Activated CD4-positive, alpha-beta T cell treated with anti-CD3 and anti-CD28 coated beads for 48 hours (primary cell): ENCODE measurements around the gene CYB561D2.
"Not testable (repeated sequence)": the region's sequence is repeated elsewhere in the genome, so short reads cannot be mapped to it uniquely, and the experiment has no call there.

Experiments
- DNase-seq: peaks from one replicate; pipeline ENCODE4 v3.0.0-alpha.2; 2020

The CYB561D2 gene, protein sequence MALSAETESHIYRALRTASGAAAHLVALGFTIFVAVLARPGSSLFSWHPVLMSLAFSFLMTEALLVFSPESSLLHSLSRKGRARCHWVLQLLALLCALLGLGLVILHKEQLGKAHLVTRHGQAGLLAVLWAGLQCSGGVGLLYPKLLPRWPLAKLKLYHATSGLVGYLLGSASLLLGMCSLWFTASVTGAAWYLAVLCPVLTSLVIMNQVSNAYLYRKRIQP

DNA sequence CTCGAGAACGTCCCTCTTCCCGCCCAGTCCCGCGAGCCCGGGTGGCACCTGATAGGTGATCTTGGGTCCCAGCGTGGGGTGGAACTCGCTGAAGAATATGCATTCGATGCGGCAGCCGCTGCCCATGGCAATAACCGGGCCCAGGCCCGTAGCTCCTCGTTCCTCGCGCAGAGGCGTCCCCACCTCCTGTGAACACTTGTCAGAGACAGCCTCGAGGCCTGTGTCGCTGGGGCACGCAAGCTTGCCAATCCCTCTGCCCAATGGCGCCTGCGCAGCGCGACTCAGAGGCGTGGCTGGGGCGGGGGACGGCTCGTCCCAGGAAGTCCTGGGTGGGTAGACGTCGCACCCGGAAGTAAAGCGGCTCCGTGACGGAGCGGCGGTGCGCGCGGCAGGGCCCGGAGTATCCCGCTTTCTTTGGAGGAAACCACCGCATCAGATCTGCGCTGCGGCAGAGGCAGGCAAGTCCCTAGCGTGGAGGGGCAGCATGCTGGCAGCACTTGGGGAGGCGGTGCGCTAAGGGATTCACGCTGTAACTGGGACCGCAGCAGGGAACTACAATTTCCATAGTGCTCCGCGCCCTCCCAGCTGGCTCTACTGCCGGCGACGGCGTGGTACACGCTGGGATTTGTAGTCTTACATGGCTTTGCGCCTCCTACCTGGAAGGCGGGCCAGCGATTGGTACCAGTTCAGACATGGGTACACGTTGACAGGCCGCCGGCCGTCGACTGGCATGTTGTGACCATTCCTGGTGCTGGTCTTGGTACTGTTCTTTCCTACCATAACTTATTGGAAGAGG is at the start of gene CYB561D2, which contains the start of gene NPRL2:
TSS of gene CYB561D2 (plus strand) at position 336 of the 796 bp plus-strand sequence. CDS start 572 bp downstream, outside the sequence.
TSS of gene NPRL2 (minus strand) at position 249 of the 796 bp plus-strand sequence. CDS start at position 126, 123 bp downstream.
- peak; percentile 99 for DNase-seq

DNA sequence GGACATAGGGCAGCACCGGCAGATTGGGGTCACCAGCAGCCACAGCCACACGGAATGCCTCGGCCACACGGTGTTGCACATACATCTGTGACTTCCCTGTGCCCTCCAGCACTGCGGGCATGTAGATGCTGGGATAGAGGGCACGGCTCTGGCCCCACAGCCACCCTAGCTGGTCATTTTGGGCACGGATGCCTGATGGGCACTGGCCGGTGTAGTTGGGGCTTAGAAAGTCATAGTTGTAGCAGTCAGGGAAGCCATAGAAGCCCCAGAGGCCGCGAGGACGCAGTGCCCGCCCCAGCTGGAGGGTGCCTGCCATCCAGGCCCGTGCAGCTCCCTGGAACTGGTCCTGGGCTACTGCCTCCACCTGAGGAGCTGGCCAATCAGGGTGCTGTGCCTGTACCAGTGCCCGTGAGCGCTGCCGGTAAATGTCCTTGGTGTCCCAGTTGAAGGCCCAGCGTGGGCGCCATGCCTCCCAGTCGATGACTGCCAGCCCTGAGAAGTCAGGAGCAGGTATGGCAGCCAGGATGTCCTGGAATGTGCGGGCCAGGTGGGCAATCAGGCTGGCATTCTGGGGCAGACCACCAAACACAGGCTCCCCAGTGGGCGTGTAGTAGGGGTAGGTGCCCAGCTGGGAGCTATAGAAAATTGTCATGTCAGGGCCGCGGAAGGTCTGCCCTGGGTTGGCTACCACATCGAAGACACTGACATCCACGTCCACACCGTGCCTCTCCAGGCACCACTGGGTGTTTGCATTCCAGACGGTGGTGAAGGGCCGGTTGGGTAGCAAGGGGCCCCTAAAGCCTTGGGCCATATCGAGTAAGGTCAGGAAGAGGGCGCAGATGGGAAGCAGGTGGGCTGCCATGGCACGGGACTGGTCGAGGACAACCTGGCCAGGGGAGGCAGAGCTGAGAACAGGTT is 48.3 kb upstream of the CYB561D2 start:
- no peak for DNase-seq

DNA sequence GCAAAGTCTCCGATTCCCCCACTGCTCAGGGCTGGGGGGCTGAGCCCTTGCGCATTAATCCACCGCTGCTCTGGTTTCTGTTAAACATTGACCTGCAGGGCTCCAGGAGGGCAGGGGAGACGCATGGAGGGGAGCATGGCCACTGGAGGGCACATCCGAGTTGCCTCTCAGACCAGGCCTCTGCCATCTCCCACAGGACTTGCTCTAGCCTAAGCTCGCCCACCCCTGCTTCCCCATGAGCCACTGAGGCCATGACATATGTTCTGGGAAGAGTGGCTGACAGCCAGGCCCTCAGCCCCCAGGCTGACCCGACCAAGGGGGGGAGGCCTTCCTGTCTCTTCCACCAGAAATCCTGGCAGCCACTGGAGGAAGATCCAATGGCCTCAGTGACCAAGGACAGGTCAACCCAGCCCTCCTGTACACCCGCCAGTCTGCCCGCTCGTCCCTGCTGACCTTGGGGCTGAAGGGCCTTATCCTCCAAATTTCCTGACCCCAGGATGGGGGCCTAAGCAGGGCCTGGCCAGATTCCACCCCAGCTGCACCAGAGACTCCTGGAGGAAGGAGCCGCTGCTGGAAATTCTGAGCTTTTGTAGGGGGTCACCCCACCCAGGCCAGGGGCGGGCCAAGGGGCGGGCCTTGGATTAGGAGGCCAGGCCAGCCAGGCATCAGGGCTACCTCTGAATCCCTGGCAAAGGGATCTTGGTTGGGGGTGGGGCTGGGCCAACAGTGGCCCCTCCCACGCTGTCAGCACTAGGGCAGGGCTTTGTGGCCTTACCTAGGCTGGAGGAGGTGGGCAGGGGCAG is 47.4 kb upstream of the CYB561D2 start, which contains the start of gene HYAL1:
TSS of gene HYAL1 (minus strand) at position 562 of the 803 bp plus-strand sequence. CDS start 618 bp downstream, outside the sequence.
- no peak for DNase-seq

DNA sequence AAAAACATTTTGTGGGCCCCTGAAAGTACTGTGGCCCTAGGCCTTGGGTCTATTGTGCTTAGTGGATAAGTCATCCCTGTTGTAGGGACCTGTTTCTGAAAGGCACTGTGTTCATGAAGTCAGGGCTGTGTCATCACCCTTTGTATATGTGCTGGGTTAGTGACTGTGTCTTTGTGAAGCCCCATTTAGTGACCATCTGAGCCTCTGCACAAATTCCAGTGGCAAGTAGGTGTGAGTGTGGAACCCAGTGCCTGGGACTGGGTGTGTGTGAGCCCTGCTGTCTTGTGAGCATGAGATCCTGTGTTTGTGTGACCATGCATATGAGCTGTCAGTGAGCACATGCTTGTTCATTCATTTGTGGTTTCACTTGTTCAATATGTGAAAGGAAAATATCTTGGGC is 46.1 kb upstream of the CYB561D2 start:
- DNase-seq: no peak

DNA sequence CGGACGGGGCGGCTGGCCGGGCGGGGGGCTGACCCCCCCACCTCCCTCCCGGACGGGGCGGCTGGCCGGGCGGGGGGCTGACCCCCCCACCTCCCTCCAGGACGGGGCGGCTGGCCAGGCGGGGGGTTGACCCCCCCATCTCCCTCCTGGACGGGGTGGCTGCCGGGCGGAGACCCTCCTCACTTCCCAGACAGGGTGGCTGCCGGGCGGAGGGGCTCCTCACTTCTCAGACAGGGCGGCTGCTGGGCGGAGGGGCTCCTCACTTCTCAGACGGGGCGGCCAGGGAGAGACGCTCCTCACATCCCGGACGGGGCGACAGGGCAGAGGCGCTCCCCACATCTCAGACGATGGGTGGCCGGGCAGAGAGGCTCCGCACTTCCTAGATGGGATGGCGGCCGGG is 38.6 kb upstream of the CYB561D2 start:
- not testable (repeated sequence) for DNase-seq

DNA sequence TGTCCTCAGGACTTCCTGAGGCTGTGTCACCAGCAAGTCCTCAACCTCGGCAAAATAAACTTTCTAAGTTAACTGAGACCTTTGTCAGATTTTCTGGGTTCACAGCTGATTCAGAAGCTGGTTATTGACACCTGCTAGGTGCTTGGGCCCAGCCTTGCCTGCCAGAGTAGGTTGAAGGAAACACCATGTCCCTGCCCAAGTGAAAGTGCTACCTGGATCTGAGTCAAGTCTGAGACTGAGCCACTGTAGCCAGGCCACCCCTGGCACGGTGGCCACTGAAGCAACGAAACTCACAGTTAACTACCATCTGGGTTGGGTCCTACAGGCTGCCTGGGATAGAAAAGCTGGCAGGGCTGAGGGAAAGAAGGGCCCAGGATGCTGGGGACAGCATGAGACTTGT is 36.3 kb upstream of the CYB561D2 start:
- no peak for DNase-seq

DNA sequence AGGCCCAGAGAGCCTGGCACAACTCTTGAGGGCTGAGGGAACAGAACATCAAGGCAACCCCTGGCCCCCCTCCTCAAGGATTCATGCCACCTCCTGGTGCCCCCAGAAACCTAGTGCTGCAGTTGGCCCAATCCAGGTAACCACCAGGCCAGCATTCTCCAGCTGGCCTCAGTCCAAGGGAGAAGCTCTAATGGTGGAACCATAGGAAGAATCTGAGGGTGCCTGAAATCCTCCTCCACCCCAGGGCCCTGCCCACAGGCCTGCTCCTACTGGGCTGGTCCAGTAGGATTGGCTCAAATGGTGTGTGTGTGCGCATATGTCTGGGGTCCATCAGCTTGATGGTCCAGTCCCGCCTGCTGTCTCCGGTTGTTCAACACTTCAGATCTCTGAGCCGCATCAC is 35.8 kb upstream of the CYB561D2 start:
- no peak for DNase-seq

DNA sequence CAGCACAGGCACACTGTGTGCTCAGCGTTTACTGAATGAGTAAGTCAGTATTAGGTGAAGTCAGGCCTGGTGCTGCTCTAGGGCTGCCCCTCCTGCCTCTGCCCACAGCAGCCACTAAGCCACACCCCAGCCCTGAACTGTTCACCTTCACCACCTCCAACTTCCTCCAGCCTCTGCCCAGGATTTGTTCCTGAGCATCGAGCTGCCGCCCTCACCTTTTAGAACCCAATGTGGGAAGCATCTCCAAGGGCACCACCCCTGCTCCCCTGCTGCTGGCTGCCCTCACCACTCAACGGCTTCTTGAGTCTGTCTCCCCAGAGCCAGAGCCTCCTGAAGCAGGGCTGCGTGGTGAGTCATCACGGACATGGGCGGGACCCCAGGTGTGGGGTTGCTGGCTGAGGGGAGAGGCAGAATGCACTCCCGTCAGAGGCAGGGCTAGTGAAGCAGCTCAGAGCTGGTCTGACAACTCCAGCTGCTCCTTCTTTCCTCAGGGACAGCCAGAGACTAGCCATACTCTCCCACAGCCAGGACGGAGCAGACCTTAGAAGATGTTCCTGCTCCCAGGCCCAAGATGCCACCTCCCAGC is 33.9 kb upstream of the CYB561D2 start:
- peak; percentile 53 for DNase-seq

DNA sequence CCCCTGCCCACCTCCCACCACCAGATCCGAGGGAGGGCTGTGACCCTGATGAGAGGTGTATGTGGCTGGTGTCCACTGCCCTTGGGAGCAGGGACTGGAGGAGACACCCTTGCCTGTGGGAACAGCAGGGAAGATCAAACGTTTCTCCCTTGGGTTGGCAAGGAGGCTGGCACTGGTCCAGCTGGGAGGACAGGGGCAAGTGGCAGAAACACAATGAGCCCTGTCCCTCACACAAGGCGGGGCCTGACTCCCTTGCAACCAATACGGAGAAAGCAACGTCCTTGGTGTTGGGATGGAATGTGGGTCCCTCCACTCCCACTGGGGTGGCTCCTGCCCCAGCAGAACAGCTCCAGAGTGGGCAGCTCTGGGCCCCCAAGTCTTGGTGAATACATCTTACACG is 33.4 kb upstream of the CYB561D2 start:
- no peak for DNase-seq

DNA sequence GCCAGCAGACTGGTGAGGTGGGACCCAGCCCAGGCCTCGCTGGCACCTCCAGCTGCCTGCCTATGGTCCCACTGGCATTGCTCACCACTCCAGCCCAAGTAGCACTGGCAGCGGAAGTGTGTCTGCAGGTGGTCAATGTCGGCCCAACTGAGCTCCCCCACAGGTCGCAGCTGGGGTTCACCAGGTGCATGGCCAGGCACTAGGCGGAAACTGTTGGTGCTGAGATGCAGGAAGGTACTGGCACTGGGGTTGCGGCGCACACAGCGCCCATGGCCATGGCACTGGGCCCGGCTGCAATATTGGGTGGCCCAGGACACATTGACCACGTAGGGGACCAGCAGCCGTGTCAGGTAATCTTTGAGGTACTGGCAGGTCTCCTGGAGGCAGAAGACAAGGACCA is 32.5 kb upstream of the CYB561D2 start:
- no peak for DNase-seq

DNA sequence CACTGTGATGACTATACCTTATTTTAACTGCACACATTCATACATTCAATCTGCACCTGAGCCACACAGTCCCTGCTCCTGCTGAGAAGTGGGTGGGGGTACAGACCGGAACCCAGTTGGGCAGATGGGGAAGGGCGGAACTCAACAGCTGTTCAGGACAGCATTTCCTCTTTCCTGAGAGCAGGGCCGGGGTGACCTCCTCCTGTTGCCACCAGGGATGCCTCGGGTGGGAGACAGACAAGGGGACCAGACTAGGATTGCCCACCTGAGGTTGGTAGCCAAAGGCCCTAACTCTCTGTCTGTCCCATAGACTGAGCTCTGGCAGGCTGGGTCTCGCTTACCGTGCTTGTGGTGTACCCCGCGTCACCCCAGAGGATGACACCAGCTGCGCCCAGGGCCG is 32.0 kb upstream of the CYB561D2 start:
- DNase-seq: no peak

DNA sequence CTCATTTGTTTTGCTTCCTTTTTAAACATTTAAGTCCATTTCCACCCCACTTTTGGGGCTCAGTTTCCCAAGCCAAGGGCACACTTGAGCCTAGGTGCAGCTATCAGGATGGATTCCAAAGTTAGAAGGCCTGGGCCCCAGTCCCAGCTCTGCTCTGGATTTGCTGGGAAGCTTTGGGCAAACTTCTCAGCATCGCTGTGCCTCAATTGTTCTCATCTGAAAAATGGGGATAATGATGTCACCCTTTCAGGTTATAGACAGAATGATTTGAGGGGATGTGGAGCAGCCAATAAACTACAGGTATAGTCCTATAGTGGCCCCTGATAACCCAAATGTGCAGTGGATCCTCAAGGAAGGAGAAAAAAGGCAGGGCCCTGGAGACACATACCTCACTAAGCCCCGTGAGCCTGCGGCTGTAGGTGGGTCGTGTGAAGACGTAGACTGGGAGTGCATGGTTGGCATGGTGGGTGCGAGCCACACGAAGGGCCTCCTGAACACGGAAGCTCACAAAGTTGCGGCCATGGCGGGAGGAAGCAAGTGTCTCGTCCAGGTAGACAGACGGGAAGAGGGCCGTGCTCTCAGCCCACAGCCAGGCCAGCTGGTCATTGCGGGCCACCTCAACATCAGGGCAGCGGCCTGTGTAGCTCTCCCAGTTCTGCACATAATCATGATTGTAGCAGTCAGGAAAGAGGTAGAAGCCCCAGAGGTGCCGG is 31.3 kb upstream of the CYB561D2 start:
- no peak for DNase-seq

DNA sequence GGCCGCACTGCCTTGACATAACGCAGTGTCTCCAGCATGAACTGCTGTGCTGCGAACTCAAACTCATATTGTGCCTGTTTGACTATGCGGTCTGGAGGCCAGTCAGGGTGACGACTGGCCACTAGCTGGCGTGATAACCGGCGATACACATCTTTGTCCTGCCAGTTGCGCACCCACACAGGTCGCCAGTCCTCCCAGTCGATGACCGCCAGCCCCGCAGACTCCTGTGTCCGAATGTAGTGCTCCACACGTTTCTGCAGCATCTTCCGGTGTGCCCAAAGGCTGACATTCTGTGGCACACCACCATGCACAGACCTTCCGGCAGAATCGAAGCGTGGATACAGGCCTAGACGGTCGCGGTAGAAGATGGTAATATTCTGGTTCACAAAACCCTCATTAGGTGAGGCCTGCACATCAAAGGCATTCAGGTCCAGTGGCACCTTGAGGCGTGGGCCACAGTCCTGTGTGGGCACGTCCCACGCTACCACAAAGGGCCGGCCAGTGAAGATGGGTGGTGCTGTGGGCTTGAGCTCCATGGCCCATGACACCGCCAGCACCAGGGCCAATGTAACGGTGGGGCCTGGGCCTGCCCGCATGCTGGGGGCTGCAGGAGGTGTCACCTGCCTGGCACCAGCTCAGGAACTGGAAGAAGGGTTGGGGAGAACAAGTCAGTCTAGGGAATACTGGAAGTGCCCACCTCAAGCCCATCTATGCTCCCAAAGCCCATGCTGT is 30.6 kb upstream of the CYB561D2 start:
- DNase-seq: no peak

DNA sequence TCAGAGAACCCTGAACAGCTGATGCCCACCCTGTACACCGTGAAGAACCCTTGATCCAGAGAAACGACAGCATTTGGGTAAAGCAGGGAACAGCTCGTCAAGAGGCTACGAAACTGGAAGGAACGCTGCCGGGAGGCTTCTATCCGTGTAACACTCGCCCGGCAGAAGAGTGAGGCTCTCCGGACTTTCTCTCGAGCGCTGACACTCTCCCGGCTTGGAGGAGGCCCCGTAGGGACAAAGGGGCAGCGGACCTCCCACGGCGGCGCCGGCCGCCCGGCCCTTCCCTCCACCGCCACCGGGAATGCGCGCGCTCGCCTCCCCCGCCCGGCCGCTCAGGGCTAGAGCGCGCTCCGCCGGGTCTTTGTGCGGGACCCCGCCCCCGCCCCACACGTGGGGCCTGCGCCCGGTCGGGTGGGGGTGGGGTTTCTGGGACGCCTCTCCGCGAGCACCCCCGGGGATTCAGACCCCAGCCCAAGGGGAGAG is 29.8 kb upstream of the CYB561D2 start:
- DNase-seq: peak; percentile 69

DNA sequence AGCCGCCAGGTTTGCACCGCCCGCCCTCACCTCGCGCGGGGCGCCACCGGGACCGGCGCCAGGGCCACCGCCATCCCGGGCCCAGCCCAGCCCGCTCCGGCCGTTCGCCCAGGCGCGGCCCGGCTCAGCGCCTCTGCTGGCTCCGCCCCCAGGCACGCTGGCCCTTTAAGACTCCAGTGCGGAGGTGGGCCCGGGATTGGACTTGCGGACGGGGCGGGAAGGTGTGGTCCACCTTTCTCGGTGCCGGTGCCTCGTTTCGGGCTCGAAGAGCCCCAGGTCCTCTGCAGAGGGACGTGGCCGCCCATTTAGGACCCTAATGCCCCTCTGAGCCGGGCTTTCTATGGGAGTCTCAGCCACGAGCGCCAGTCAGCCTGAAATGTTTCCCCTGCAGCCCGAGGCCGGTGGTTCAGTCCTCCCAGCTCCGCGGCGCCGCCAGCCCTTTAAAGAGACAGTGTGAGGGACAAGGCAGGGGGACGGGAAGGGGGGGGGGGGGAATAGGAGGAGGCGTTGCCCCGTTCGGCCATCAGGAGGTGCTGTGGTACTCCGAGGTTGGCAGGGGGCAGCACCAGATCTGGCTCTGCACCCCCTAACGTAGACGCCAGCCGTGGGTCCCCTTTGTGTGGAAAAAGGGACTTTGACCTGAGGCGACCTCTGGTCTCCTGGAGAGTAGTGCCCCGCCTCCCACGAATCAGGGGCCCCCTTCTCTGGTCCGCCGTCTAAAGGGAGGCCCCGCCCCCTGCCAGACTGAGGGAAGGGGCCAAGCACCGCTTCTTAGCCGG is 29.1 kb upstream of the CYB561D2 start:
- DNase-seq: peak; percentile 87

DNA sequence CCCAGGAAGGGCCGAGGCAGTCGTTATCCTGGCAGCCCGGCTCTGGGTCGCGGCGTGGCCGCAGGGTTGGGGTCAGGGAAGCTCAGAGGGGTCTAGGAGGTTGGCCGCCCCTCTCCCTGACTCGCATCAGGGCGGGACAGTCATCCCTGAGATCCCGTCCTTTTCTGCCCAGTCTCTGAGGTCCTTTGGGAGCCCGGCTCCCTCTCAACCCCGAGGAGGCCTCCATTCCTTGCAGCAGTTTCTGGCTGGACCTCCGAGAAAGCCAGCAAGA is 28.6 kb upstream of the CYB561D2 start:
- DNase-seq: no peak

DNA sequence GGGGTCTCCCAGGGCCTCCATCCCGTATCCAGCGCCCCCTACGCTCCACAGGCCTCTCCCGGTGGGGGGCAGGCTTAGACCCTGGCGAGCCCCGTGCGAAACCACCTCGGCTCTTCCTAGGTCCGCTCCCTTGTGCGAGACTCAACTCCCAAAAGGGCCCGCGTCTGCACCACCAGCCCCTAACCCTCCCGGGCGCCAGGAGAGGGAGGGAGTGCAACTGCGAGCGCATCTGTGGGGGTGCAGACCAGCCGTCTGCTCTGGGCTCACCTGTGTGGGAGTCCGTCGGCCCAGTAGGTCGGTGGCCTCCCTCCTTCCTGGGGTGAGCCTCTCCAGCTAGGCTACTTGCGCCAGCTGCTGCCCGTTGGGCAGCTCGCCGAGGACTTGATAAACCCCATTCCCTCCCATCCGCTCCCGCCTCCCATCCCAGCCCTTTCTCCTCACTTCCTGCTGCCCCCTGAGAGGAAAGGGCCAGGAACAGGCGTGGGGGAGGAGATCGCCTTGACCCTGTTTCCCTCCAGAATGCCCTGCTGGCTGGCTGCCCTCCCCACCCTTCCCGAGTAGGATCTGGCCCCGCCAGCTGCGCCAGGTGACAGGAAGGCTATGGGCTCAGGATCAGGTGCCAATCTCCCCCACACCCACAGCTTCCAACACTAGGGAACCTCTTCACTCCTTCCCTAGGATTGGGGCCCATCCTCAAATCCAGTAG is 28.1 kb upstream of the CYB561D2 start, which contains the start of gene HYAL2:
TSS of gene HYAL2 (minus strand) at position 360 of the 706 bp plus-strand sequence. CDS start 2,256 bp downstream, outside the sequence.
- DNase-seq: no peak

DNA sequence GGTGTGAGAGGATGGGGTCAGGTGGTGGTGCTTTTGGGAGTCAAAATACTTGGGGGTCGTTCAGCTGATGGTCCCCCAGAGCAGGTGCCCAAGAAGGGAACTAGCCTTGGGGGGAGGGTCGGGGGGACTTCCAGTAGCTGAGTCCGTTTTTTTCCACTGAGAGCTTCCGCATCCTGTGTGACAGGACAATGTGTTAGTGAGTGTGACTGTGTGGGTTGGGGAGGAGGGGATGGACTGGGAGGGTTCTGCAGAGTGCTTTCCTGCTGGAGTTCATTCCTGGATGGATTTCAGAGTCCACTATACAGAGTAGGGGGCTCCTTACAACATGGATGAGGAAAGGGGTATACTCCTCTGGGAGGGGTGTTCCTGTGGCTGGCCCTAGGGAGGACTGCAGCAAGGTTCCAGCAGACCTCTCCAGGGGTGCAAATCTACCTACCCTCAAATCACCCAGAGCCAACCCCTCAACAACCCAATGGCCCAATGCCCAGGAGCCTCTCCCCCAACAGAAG is 27.5 kb upstream of the CYB561D2 start:
- DNase-seq: no peak
